Pancreas (tissue), 10 donors: ENCODE results near the gene NBPF11. TPM values are rescaled to one million over a fixed set of nuclear protein-coding genes. Genes with fewer than 3 reads are reported as not detected.
"Not testable (repeated sequence)": the region's sequence is repeated elsewhere in the genome, so short reads cannot be mapped to it uniquely, and the experiment has no call there.

Experiments
- ATAC-seq, 4 donors: fragments of 200-7000 bp; cut with Tn5 transposase; one replicate each; pipeline versions ENCODE4 v1.8.0 to v1.9.1; 2020; ENCODE audit warnings: mild to moderate bottlenecking in 4 of 4, moderate library complexity in 4 of 4
- DNase-seq, 6 donors: peaks; one replicate each; pipeline ENCODE4 v3.0.0-alpha.2; 2020
- FAIRE-seq: peaks from 2 replicates; lab custom pipeline; 2012; peaks lifted over from hg19 to GRCh38; lab: Jason Lieb, UNC
- H3K27ac ChIP-seq, 4 donors: fragments of 200-600 bp; sonication (generic); 1 replicate in 3 of 4; 2 replicates in 1 of 4; pipeline versions ENCODE4 v1.5.0 to v1.8.0; 2020
- H3K27me3 ChIP-seq, 4 donors: fragments of 200-600 bp; one replicate each; pipeline ENCODE4 v1.8.0; 2021
- H3K36me3 ChIP-seq, 3 donors: fragments of 200-600 bp; sonication (generic) in 1 of 3; one replicate each; pipeline versions ENCODE4 v1.5.0 to v1.8.0; 2020 to 2021
- H3K4me1 ChIP-seq, 3 donors: fragments of 200-600 bp; one replicate each; pipeline ENCODE4 v1.8.0; 2021
- H3K4me3 ChIP-seq, 4 donors: fragments of 200-600 bp; sonication (generic) in 2 of 4; one replicate each; pipeline versions ENCODE4 v1.5.0 to v1.8.0; 2020 to 2021
- H3K9me3 ChIP-seq, 4 donors: fragments of 200-600 bp; one replicate each; pipeline ENCODE4 v1.8.0; 2021
- WGBS, 2 donors: extraction: QIAGEN DNeasy Blood & Tissue Kit; methylation state at CpG; one replicate each; pipeline ENCODE4 v1.1.7; 2013; 5-methylcytosine and 5-hydroxymethylcytosine counted together
- intact Hi-C, 3 donors: fragments of 100-400 bp; cut with DNase I; formaldehyde crosslinking; loops; one replicate each; pipeline versions ENCODE4 v1.11.1 to v1.14.2; 2022
- polyA plus RNA-seq, 2 donors: library from polyadenylated mRNA; stranded (reverse); fragments of 200-250 nt; gene quantifications; one replicate each; pipeline ENCODE4 v1.2.3, GENCODE V29; 2013
- total RNA-seq, 6 donors: library from RNA; stranded (reverse); fragmentation: NEBNext Ultra II Directional in 4 of 6; extraction: Animal tissue kit (Norgen Biotek cat#: 25700) in 4 of 6; gene quantifications; one replicate each; pipeline versions ENCODE4 v1.2.1 to v1.2.4, GENCODE V29; 2021 to 2023
- donor health status: healthy with polysubstance abuse.
- donor health status: DM: no; HTN: no; CAD: no; lungs with moderate emphysema.
- donor health status: DM: no; HTN: no; CAD: no.
- donor health status: control.
- donor health status: control.
- donor health status: Bipolar disorder and iron deficiency.
- donor health status: DM: yes; HTN: yes; CAD: no.
- donor health status: DM: no; HTN: no; CAD: no.
- donor health status: DM: no; HTN: no; CAD: no.
- donor health status: DM: yes; HTN: yes; CAD: no.

The NBPF11 gene
- total and polyA plus RNA-seq, 8 donors: 4.0 to 9.8 (median 6.3) TPM

- no CpG with 5 or more reads among the region's 13 CpGs for WGBS, 2 donors
- H3K36me3 ChIP-seq, intact Hi-C loops, H3K27ac ChIP-seq, H3K4me3 ChIP-seq, H3K9me3 ChIP-seq, FAIRE-seq, DNase-seq, H3K4me1 ChIP-seq, H3K27me3 ChIP-seq: not testable (repeated sequence)
- ATAC-seq: peak in 1 of 4 donors; percentile 27
These were observed 74.0 kb downstream of the NBPF11 start for GRCh38 chr1:148078090-148078489.

DNA sequence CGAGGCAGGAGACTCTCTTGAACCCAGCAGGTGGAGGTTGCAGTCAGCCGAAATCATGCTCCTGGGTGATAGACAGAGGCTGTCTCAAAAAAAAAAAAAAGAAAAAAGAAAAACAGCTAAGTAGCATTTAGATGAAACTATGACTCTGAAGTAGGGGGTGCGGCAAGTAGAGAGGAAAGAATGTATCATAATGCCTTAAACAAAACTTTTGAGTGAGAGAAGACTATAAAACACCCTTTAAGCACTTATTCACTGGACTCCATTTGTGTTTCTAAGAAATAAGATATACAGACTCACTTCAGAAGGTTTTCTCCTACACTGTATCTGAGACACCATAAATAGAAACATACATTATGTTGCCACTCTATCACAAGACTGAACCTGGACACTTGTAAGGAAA, 74.6 kb downstream of the NBPF11 start:
- H3K27ac ChIP-seq, DNase-seq, H3K4me1 ChIP-seq, H3K27me3 ChIP-seq, H3K36me3 ChIP-seq, H3K9me3 ChIP-seq, intact Hi-C loops, H3K4me3 ChIP-seq, FAIRE-seq, ATAC-seq: not testable (repeated sequence)
- no CpG with 5 or more reads among the region's 3 CpGs for WGBS, 2 donors

DNA sequence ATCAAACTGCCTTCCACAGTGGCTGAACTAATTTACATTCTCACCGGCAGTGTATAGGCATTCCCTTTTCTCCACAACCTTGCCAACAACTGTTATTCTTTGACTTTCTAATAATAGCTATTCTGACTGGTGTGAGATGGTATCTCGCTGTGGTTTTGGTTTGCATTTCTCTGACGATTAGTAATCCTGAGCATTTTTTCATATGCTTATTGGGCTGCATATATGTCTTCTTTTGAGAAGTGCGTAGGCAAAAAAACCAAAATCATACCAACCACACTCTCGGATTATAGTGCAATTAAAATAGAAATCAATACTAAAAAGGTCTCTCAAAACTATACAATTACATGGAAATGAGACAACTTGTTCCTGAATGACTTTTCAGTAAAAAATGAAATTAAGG, 78.7 kb downstream of the NBPF11 start:
- ATAC-seq, H3K4me1 ChIP-seq, H3K27ac ChIP-seq, H3K27me3 ChIP-seq, H3K36me3 ChIP-seq, intact Hi-C loops, H3K4me3 ChIP-seq, DNase-seq, FAIRE-seq, H3K9me3 ChIP-seq: not testable (repeated sequence)
- WGBS, 2 donors: no CpG with 5 or more reads among the region's 5 CpGs

DNA sequence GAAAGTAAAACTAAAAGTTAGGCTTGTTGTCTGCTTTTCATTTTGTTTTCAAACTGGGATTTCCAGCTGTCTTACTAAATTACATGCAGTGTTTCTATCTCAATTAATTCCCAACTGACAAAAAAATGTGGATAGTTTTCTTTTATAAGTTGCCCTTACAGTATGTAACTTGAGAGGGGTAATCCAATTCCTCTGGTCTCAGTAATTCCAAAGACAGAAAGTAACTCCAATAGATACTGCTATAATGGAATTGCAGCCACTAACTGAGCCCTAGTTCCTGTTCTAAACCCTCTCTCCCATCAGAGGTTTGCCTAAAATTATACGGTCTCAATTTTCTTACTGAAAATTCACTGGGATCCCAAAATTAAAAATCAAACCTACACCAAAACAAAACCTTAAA, 83.5 kb downstream of the NBPF11 start:
- H3K4me1 ChIP-seq, intact Hi-C loops, H3K9me3 ChIP-seq, H3K27me3 ChIP-seq, H3K27ac ChIP-seq, DNase-seq, ATAC-seq, FAIRE-seq, H3K4me3 ChIP-seq, H3K36me3 ChIP-seq: not testable (repeated sequence)
- no CpG with 5 or more reads among the region's 1 CpG for WGBS, 2 donors

DNA sequence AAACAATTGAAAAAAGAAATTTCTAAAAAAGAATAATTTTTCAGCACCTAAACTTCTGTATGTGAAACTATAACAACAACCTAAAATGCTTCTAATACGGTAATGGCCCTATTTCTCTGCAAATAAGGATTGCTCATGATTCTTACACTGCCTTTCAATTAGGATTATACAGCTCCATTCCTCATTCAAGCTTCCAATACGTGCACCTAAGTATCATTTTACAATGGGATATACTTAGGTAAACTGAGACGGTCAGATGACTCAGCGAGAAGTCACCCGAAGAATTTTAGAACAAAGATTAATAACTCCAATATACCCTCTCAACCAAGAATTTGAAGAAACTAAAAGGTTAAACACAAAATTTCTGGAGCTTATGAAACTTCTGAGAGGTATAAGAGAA, 83.9 kb downstream of the NBPF11 start:
- intact Hi-C loops, H3K27me3 ChIP-seq, H3K4me1 ChIP-seq, H3K9me3 ChIP-seq, ATAC-seq, FAIRE-seq, H3K36me3 ChIP-seq, H3K27ac ChIP-seq, DNase-seq, H3K4me3 ChIP-seq: not testable (repeated sequence)
- 54 to 56% methylated on average over 1 of the region's 5 CpGs for WGBS, 2 donors

DNA sequence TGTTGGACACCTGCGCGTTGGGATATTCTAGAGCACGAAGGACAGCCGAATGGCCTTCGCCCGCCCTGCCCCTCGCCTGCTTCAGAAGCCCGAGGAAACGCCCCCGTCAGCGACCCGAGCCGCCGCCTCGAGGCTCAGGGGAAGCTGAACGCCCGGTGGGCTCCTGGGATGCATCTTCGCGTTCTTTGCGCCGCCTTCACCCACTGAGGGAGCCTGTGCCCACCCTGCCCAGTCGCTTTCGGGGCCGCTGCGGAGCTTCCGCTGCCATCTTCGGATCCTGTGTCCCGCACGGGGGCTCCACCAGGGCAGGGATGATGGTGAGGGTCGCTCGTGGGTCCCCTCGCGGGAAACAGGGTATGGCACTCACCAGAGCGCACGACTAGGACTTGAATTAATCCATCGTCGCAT, 91.8 kb downstream of the NBPF11 start:
- H3K27me3 ChIP-seq, FAIRE-seq, H3K27ac ChIP-seq, intact Hi-C loops, H3K4me1 ChIP-seq, H3K36me3 ChIP-seq, H3K9me3 ChIP-seq: not testable (repeated sequence)
- H3K4me3 ChIP-seq: peak overlapping the region in 1 of 4 donors; percentile 44
- DNase-seq (peak in 1 of 6 donors; percentile 43), ATAC-seq (peak; percentile 38 to 62 (median 50))
- 2 to 3% methylated on average over 23 to 33 of the region's 37 CpGs for WGBS, 2 donors

DNA sequence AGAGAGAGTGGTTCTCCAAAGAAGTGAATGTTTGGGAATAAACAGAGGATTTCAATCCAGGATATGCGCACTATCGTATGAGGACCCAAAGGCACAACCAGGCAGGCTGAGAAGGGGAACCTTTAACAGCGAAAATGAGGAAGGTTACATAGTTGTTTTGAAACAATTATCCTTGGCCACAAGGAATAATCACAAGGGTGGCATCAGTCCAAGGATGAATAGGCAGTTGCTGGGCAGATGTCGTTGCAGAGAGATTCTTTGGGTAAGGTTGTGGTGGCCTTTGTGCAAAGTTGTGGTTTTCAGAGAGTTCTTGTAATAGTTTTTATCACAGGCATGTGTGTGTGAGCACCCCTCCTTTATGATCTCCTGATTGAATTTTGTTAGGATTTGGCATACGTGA, 94.7 kb downstream of the NBPF11 start:
- H3K4me1 ChIP-seq, H3K27ac ChIP-seq, H3K27me3 ChIP-seq, H3K36me3 ChIP-seq, DNase-seq, H3K4me3 ChIP-seq, FAIRE-seq, H3K9me3 ChIP-seq, intact Hi-C loops: not testable (repeated sequence)
- WGBS, 2 donors: 70 to 73% methylated on average over 3 of the region's 5 CpGs
- peak in 2 of 4 donors; percentile 41 to 47 for ATAC-seq

Other genes with a start within 250 kb of the NBPF11 start
- gene GJA8, start 249.5 kb downstream of the NBPF11 start, total RNA-seq: not detected
- not detected for gene GJA8, start 249.5 kb downstream of the NBPF11 start, polyA plus RNA-seq
- gene GPR89B, start 223.9 kb downstream of the NBPF11 start, total RNA-seq: 10 to 100 TPM in 1 of 6 donors, 1 to 10 TPM in 5; 6.0 to 10.3 (median 7.5) TPM
- gene GPR89B, start 223.9 kb downstream of the NBPF11 start, polyA plus RNA-seq: 10 to 100 TPM; 11.0 to 18.1 TPM